ENCODE results near the gene USP31. TPM values are rescaled to one million over a fixed set of nuclear protein-coding genes. Genes with fewer than 3 reads are reported as not detected.

USP31 gene
- total and polyA plus RNA-seq, 11 donors = 9.2 to 49.9 (median 23.8) TPM

DNA sequence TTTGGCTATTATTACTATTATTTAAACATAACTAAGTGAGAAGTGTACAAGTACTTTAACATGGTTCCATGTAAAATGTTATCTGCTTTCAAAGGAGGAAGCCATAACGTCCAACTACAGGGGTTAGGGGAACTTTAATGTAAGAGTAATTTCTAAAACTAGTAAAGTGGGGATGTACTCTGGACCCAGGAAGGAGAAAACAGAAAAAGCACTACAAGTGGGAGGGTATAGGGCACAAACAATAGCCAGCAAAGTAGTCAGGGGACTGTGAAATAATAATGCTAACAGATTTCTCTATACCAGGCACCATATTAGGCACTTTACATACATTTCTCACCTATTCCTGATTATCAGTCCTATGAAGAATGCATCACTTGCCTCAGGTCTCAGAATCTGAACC lies 19.6 kb downstream of the USP31 start:
- Histone ChIP-seq H3K4me1 (peaks cover 14 to 75% (median 58%) of the 10 kb centered on the region in 12 donors), H3K27ac (peak overlapping the region in 4 of 12 donors; percentile 9 to 89 (median 67)), H3K4me3 (no peak overlapping the region), H3K27me3 (no peaks in the 10 kb centered on the region), H3K36me3 (no peaks in the 10 kb centered on the region), H3K9me3 (no peaks in the 10 kb centered on the region)
- ATAC-seq = no peak
- TF ChIP-seq POLR2A (IDR thresholded peaks at IDR 0.05) = no peak
- TF ChIP-seq, protein P1, sequence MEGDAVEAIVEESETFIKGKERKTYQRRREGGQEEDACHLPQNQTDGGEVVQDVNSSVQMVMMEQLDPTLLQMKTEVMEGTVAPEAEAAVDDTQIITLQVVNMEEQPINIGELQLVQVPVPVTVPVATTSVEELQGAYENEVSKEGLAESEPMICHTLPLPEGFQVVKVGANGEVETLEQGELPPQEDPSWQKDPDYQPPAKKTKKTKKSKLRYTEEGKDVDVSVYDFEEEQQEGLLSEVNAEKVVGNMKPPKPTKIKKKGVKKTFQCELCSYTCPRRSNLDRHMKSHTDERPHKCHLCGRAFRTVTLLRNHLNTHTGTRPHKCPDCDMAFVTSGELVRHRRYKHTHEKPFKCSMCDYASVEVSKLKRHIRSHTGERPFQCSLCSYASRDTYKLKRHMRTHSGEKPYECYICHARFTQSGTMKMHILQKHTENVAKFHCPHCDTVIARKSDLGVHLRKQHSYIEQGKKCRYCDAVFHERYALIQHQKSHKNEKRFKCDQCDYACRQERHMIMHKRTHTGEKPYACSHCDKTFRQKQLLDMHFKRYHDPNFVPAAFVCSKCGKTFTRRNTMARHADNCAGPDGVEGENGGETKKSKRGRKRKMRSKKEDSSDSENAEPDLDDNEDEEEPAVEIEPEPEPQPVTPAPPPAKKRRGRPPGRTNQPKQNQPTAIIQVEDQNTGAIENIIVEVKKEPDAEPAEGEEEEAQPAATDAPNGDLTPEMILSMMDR (IDR thresholded peaks at IDR 0.05) = no peak
- intact Hi-C loops (cut with DNase I) = loop anchor here in 4 of 10 donors (2.0 to 5.0 kb wide), 2 partner anchors 17 to 57 kb away; no protein-coding TSS in a partner anchor
- no peak for DNase-seq
- WGBS, 4 donors = 29 to 46% (median 38%) methylated on average over 1 of the region's 1 CpG

DNA sequence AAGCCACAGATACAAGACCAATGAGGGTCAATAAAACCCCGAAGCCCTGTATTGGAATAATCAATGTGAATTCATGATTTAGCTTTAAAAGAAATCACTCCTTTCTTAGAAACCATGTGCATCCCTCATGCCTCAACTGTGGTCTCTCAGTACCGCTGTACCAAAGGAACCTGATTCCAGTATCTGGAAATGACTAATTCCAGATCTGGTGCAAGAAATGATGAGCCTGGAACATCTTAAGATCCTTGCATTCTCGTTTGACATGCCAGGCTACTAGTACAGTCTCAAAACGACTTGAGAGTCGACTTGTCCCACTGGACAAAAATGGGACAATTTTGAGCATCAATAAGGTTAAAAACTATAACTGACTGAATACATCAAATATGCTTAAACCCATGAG lies 21.2 kb downstream of the USP31 start:
- DNase-seq (no peak), ATAC-seq (no peak)
- 81 to 88% (median 85%) methylated on average over 5 of the region's 5 CpGs for WGBS, 4 donors
- peaks cover 14 to 68% (median 52%) of the 10 kb centered on the region in 12 donors for H3K4me1 ChIP-seq
- no peaks in the 10 kb centered on the region for H3K27me3 ChIP-seq
- intact Hi-C loops (cut with DNase I) = no loop called here
- no peaks in the 10 kb centered on the region for H3K9me3 ChIP-seq
- peak overlapping the region in 1 of 12 donors; percentile 46 for H3K27ac ChIP-seq
- no peak for TF ChIP-seq POLR2A (IDR thresholded peaks at IDR 0.05)
- TF ChIP-seq, protein P1 (IDR thresholded peaks at IDR 0.05) = no peak
- H3K36me3 ChIP-seq = no peaks in the 10 kb centered on the region
- no peak overlapping the region for H3K4me3 ChIP-seq

DNA sequence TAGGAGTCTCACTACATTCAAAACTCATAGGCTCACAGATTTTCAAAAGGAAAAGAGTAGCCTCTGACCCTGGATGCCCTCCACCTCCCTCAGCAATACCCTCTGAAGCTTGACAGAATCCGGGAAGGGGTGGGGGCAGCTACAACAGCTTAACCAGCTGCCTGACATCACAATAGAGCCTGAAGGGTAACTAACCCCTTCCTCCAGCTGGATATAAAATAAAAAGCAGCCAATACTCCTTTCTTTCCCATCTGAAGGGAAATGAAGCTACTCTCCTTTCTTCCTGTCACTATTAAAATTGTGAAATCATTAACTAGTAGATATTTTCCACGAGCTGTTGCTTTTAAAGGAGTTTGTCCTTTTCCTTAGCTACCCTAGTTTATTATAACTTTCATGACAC lies 24.0 kb downstream of the USP31 start:
- no peaks in the 10 kb centered on the region for H3K27me3 ChIP-seq
- no peak for TF ChIP-seq POLR2A (IDR thresholded peaks at IDR 0.05)
- TF ChIP-seq, protein P1 (IDR thresholded peaks at IDR 0.05) = no peak
- no peaks in the 10 kb centered on the region for H3K36me3 ChIP-seq
- DNase-seq (no peak), ATAC-seq (peak; percentile 5 to 79 (median 37))
- H3K4me1 ChIP-seq = peaks cover 0 to 54% (median 28%) of the 10 kb centered on the region in 12 donors
- peak overlapping the region; percentile 5 to 88 (median 73) for H3K27ac ChIP-seq
- 21 to 34% (median 26%) methylated on average over 2 of the region's 2 CpGs for WGBS, 4 donors
- intact Hi-C loops (cut with DNase I) = no loop called here
- no peak overlapping the region for H3K4me3 ChIP-seq
- no peaks in the 10 kb centered on the region for H3K9me3 ChIP-seq

DNA sequence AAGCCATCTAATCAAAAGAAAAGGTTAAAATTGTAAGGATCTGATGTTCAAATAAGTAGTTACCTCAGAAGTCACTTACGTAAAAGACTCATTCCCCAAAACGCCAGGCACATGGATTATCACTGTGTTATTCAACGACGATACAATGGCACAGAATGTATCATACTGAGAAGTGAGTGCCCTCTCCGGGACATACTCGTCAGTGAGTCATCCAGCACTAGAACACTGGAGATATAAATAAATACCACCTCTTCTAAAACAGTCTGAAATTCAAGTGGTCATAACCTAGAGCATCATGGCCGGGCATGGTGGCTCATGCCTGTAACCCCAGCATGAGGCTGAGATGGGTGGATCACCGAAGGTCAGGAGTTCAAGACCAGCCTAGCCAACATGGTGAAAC lies 24.9 kb downstream of the USP31 start:
- peaks cover 0 to 61% (median 29%) of the 10 kb centered on the region in 12 donors for H3K4me1 ChIP-seq
- H3K4me3 ChIP-seq = peak overlapping the region in 2 of 12 donors; percentile 16 to 21
- ATAC-seq = peak; percentile 91 to 97 (median 93)
- DNase-seq = peak in 2 of 5 donors; percentile 53 to 65
- H3K36me3 ChIP-seq = no peaks in the 10 kb centered on the region
- TF ChIP-seq, protein P1 (IDR thresholded peaks at IDR 0.05) = no peak
- peak in 1 of 2 donors; percentile 34 for TF ChIP-seq POLR2A (IDR thresholded peaks at IDR 0.05)
- H3K27me3 ChIP-seq = no peaks in the 10 kb centered on the region
- WGBS, 4 donors = 53 to 67% (median 57%) methylated on average over 8 of the region's 8 CpGs
- no peaks in the 10 kb centered on the region for H3K9me3 ChIP-seq
- intact Hi-C loops (cut with DNase I) = no loop called here
- peak overlapping the region; percentile 34 to 88 (median 73) for H3K27ac ChIP-seq
